HK-2 (cell line): ENCODE measurements around the gene CFAP99.

Source experiments
- DNase-seq: peaks from one replicate; pipeline ENCODE4 v3.0.0-alpha.2; 2018; ENCODE audit not compliant: unreplicated experiment

CFAP99 gene

GRCh38 chr4:2412534-2412884 lies 6.2 kb upstream of the CFAP99 start:
- DNase-seq: no peak

GRCh38 chr4:2412885-2413716 lies 5.7 kb upstream of the CFAP99 start:
- peak; percentile 98 for DNase-seq

- no peak for DNase-seq
Observed at GRCh38 chr4:2413821-2414610, 4.7 kb upstream of the CFAP99 start.

- no peak for DNase-seq
Observed at GRCh38 chr4:2415213-2415612, 3.5 kb upstream of the CFAP99 start.

- no peak for DNase-seq
Observed at GRCh38 chr4:2415881-2416563, 2.7 kb upstream of the CFAP99 start.

- no peak for DNase-seq
Observed at GRCh38 chr4:2416564-2417225, 2.1 kb upstream of the CFAP99 start.

- no peak for DNase-seq
Observed at GRCh38 chr4:2417226-2417764, 1.5 kb upstream of the CFAP99 start.

- peak; percentile 36 for DNase-seq
Observed at GRCh38 chr4:2417765-2418649, 748 bp upstream of the CFAP99 start, which contains the start of gene ZFYVE28. ZFYVE28 (minus strand) TSS chr4:2418645; CDS start chr4:2418323, 322 bp downstream.

- no peak for DNase-seq
Observed at GRCh38 chr4:2419814-2420213, 1.1 kb downstream of the CFAP99 start.

- DNase-seq: no peak
Observed at GRCh38 chr4:2421928-2422327, 3.2 kb downstream of the CFAP99 start.

- DNase-seq: no peak
Observed at GRCh38 chr4:2423066-2423465, 4.3 kb downstream of the CFAP99 start.

GRCh38 chr4:2423695-2424094 lies 4.9 kb downstream of the CFAP99 start:
- no peak for DNase-seq

GRCh38 chr4:2424581-2424980 lies 5.8 kb downstream of the CFAP99 start:
- no peak for DNase-seq

- no peak for DNase-seq
Observed at GRCh38 chr4:2425386-2426068, 6.8 kb downstream of the CFAP99 start.

GRCh38 chr4:2426069-2426397 lies 7.3 kb downstream of the CFAP99 start:
- no peak for DNase-seq

- DNase-seq: no peak
Observed at GRCh38 chr4:2426711-2427275, 8.0 kb downstream of the CFAP99 start.

GRCh38 chr4:2427383-2428334 lies 8.9 kb downstream of the CFAP99 start:
- DNase-seq: no peak

GRCh38 chr4:2428496-2429213 lies 9.9 kb downstream of the CFAP99 start:
- DNase-seq: no peak
